Omental fat pad (tissue), 4 donors: ENCODE results near the gene PLCB1. TPM values are rescaled to one million over a fixed set of nuclear protein-coding genes. Genes with fewer than 3 reads are reported as not detected.

ENCODE experiments used
- ATAC-seq: fragments of 150-250 bp; one replicate; pipeline ENCODE4 v1.9.1; 2016; ENCODE audit warnings: mild to moderate bottlenecking, moderate library complexity; ENCODE audit not compliant: low FRiP score
- DNase-seq: peaks from one replicate; pipeline ENCODE4 v3.0.0-alpha.2; 2019; ENCODE audit warnings: low spot score
- total RNA-seq, 4 donors: library from RNA; depleted of rRNA; stranded (reverse); fragments of >200 nt; gene quantifications; one replicate each; pipeline ENCODE4 v1.1.0, GENCODE V29; 2016
- TF ChIP-seq, protein P1 (sequence below), 3 donors: fragments of 450-650 bp; IDR thresholded peaks; one replicate each; pipeline ENCODE4 v1.5.1; 2016 to 2017; ENCODE audit warnings: antibody characterized with exemption in 3 of 3, mild to moderate bottlenecking in 3 of 3, moderate library complexity in 2 of 3

PLCB1 gene
- total RNA-seq, 4 donors from 2014 or later, result 22.4 to 60.5 (median 36.4) TPM

DNA sequence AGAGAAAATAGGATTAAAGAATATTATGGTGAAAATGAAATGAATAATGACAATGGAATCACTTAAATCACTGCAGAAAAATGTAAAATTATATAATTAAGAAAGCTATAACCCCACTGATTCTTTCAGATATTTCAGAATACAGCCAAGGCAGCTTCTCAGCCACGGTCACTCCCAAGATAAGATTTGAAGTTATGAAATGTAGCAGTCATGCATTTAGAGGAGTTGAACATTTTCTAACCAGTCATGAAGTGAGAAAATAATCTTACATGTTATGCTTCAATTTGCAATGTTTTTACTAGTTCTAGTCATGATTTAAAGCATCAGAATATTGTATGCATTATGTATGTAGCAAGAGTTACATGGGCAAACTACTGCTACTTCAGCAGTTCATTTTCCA lies 13.3 kb upstream of the PLCB1 start:
- TF ChIP-seq, protein P1, sequence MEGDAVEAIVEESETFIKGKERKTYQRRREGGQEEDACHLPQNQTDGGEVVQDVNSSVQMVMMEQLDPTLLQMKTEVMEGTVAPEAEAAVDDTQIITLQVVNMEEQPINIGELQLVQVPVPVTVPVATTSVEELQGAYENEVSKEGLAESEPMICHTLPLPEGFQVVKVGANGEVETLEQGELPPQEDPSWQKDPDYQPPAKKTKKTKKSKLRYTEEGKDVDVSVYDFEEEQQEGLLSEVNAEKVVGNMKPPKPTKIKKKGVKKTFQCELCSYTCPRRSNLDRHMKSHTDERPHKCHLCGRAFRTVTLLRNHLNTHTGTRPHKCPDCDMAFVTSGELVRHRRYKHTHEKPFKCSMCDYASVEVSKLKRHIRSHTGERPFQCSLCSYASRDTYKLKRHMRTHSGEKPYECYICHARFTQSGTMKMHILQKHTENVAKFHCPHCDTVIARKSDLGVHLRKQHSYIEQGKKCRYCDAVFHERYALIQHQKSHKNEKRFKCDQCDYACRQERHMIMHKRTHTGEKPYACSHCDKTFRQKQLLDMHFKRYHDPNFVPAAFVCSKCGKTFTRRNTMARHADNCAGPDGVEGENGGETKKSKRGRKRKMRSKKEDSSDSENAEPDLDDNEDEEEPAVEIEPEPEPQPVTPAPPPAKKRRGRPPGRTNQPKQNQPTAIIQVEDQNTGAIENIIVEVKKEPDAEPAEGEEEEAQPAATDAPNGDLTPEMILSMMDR (IDR thresholded peaks at IDR 0.05), result no peak
- DNase-seq (no peak), ATAC-seq (peak; percentile 69)

DNA sequence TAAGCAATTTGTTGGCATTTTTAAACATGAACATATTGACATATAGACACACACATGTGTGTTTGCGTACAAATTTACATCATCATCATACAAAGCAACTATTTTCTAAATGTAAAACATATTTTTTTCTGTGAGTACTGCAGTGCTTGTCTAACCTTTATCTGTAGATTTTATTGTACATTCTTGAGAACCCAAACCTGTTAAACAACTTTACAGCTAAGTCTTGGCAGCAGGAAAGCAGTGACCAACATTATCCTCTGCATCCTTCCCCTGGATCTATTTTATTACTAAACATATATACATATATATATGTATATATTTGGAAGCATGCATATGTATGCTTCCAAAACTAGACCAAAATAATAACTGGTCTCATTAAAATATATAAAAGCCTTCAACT lies 10.4 kb upstream of the PLCB1 start:
- TF ChIP-seq, protein P1 (IDR thresholded peaks at IDR 0.05), result no peak
- DNase-seq (no peak), ATAC-seq (no peak)

DNA sequence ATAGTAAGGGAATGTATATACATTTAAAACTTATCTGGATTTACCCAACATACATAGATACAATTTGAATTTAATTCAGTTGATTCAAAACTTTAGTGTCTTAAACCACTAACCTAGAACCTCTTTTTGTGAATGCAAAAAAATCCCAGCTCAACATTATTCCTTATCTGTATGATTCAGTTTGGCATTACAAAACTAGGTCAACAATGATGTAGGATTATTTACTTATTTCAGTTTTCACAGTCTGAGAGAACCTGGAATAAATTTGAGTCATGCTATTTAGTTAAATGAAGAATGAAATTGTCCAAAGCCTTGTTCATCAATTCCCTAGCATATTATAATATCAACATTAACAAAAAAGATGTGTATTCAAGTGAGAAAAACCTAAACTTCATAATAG lies 7.4 kb upstream of the PLCB1 start:
- TF ChIP-seq, protein P1 (IDR thresholded peaks at IDR 0.05), result no peak
- no peak for DNase-seq
- ATAC-seq, result peak; percentile 57

DNA sequence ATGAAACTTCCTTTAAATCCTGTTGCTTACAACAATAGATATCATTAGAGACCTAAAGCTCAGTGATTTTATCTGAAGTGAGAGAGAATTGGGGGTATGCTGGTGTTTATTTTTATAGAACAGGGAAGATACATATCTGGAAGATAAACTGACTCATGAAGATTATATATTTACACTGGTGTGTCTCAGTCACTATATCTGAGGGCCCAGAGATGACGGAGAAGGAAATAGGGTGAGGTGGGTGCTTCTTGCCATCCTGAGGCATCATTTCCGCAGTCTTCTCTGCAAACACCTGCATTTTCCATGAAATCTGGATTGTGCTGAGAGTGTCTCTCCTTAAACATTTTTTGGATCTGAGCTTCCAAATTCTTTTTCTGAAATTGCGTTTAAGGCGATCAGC lies 5.9 kb upstream of the PLCB1 start:
- no peak for ATAC-seq

DNA sequence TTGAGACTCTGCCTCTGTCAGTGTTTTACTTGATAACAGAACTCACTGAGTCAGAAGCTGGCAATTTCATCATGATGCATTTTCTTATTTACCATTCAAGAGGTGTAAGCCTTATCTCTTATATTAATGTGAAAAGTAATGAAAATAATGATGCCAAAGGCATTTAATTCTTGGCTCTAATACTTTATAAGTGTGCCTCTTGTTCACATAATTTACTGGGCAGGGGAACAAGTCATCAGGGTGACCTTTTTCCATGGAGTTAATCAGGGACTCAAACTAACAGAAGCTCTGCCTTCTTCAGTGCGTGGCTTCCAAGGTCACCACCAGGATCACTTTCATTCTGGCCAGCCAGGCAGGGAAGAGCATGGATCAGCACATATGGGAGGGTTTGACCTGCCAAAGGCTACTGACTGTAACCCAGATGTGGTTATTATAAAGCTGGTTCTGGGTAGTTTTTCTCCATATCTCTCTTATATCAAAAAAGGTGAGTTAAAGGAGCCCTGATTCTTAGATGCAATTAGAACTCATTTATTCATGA lies 5.2 kb upstream of the PLCB1 start:
- TF ChIP-seq, protein P1 (IDR thresholded peaks at IDR 0.05), result no peak
- ATAC-seq (peak; percentile 10), DNase-seq (no peak)

More for the DNA sequence above, 5.9 kb upstream of the PLCB1 start:
- TF ChIP-seq, protein P1 (IDR thresholded peaks at IDR 0.05), result no peak
- no peak for DNase-seq

DNA sequence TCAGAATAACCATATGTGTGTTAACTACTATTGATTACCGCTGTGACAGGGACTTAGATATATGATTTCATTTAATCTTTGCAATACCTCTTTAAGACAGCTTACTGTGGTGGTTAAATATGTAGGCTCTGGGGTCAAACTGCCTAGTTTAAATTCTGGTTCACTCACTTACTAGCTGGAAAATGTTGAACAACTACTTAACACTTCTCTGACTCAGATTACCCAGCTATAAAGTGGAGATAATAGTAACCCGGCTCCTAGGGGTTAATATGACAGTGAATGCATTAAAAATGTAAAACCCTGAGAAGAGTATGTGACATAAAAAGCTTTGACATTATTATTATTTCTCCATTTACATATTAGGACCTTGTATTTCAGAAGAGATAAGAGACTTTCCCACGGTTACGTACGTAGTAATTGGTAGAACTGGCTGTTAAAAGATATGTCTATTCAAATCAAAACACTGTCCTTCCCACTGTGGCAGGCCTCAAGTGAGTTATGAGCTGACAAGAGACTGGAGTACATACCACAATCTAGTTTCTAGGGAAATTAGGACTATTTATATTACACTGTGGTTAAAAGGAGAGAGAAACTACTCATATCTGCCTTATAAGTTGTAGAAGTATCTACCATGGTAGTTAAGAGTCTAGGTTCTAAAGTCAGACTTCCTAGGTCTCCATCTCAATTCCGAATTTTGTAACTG lies 4.4 kb upstream of the PLCB1 start:
- ATAC-seq (no peak), DNase-seq (no peak)
- TF ChIP-seq, protein P1 (IDR thresholded peaks at IDR 0.05), result no peak
